NCI-H69 (cell line): ENCODE measurements around the gene PDCD11.

Experiments
- DNase-seq: peaks from one replicate; lab custom pipeline; 2025; lab: John Stamatoyannopoulos, UW

PDCD11 gene

GRCh38 chr10:103450201-103450695 is 53.8 kb downstream of the PDCD11 start:
- DNase-seq, result no peak

DNA sequence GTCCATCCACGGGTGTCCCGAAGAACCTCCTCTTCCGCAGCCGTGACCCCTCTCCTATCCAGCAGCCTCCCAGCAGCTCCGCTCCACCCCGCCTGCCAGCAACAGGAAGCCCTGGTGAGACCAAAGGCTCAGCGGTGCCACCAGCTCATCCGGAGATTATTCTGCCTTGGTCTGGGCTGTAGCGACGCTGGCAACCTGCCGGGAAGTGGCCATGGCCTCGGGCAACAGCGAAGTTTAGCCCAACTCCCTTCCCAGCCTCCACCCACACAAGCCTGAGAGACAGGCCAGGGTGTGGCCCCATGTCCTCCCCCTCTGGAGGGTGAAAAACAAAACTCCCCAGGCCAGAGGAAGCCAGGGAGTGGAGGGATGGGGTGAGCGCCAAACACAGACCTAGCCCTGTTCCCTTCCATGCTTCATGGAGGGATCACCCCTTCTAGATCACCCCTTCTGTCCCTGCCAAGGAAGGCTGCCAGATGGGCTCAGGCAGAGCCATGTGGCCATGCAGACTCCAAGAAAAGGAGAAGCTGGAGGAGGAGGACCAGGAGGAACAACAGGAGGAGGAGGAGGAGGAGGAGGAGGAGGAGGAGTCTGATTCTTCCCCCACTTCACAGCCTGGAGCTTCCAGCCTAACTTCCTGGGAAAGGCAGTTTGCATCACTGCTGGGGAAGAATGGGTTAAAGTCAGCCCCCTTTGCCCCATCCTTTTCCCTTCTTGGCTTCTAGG is 54.8 kb downstream of the PDCD11 start:
- DNase-seq, result peak; percentile 82

DNA sequence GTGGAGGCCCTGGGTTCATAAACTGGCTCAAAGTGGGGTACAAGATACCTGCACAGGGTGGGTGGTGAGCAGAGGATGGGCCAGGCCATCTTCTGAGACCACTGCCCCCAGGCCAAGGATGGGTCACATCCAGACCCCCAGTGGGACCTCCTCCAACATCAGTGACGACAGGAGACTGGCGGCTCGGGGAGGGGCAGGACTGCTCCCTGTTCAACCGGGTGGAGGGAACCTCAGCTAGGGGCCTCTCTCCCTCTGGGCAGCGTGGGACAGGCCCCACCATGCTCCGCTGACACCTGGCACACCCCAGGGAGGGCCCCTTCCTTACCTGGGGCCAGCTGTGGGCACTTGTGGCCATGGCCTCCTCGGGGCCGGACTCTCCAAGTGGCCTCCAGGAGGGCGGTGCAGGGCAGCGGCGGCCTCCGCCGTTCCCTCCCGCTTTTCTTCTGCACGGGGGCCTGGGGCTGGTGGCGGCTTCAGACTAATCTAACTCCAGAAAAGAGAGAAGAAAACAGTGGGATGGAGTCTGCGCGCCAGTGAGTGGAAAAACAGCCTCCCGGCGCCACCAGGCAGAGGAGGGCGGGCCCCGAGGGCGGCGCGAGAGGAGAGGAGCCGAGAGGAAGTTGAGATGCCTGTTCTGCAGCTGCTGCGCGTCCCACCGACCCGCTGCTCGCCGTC is 55.5 kb downstream of the PDCD11 start, which contains the start of gene CALHM2:
TSS of gene CALHM2 (minus strand) at position 540 of the 675 bp plus-strand sequence. CDS start 2,429 bp downstream, outside the sequence.
- peak; percentile 77 for DNase-seq

GRCh38 chr10:103452506-103453230 is 56.2 kb downstream of the PDCD11 start:
- no peak for DNase-seq

DNA sequence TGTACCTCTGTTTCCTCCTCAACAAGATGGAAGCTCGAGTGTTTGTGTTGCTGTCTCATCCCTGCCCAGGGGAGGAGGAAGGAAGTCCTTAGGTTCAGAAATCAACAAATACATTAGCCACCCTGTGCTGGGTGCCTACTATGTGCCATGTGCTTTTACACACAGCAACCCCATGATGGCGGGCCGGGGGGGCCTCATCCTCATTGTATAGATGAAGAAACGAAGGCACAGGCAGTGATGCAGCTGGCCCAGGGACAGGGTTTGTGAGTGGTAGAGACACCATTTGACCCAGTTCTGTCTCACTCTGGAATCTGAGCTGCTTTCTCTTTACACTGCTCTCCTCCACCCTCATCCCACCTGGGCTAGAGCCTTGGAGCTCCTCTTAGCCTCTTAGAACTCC is 57.6 kb downstream of the PDCD11 start:
- no peak for DNase-seq

GRCh38 chr10:103455235-103455634 is 58.8 kb downstream of the PDCD11 start:
- DNase-seq, result no peak

DNA sequence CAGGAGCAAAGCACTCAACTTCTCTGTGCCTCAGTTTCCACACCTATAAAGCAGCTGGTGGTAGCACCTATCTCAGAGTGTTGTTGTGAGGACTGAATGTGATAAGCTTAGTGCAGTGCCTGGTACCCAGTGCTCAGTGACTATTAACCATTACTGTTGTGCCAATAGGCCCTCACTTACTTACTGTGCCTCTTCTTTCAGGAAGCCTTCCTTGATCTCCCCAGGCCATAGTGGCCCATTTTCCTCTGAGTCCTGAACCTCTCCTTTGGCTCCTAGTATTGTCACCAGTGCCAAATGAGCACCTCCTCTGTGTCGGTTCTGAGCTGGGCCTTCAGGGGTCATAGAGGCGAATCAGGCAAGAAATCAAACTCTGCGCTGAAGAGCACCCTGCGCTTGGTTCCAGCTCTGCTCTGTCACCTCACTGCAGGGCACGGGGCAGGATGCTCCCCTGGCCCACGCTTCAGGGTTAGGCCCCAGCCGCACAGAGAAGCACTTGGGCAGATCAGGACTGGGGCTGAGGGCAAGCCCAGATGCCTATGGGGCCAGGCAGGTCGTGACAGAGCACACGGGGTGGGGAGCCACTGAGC is 59.7 kb downstream of the PDCD11 start:
- DNase-seq, result no peak

- no peak for DNase-seq
These were observed 60.8 kb downstream of the PDCD11 start for GRCh38 chr10:103457176-103457712.

DNA sequence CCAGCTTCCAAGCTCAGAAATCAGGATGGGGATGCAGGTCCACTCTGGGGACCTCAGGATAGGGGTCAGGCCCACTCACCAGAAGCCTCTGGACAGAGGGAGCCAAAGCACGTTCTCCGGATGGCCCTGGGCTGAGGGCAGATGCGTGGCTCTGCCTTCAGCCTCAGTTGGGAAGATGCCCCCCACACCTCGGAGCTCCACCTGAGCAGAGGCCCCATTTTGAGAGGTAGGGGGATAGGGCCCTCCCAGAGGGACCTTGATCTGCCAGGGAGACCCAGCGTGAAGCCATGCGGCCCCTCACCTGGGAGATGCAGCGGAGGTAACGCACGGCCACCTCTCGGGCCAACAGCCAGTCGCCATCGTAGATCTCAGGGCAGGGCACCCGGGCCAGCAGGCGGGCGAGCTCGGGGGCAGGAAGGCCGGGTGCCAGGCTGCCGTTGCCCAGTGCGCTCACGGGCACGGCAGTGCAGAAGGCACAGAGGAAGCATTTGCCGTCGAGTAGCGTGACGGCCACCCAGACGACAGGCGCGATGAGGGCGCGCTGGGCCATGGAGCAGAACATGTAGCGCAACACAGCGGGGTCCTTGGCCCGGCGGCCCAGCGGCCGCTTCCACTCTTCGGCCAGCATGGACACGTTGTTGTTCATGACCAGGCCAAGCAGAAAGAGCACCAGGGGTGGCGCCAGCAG is 61.6 kb downstream of the PDCD11 start:
- no peak for DNase-seq

DNA sequence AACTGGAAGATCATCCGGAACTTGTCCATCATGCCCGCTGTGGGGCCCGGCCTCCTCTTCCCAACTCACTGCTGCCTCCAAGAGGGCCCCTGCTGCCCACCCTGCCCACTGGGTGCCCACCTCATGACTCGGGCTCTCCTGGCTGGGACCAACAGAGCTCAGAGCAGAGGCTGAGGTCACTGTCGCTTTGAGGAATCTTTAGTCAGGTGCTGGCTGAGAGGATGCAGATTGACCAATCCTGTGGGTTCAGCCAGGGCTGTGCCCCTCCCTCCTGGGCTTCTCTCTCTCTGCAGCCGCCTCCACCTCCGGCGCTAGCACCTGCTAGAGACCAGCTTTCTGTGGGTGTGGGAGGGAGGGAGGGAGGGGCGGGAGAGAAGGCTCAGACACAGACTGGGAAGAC is 62.3 kb downstream of the PDCD11 start, which contains the start of gene CALHM1:
TSS of gene CALHM1 (minus strand) at position 181 of the 400 bp plus-strand sequence. CDS start at position 32, 149 bp downstream.
- DNase-seq, result peak; percentile 67

DNA sequence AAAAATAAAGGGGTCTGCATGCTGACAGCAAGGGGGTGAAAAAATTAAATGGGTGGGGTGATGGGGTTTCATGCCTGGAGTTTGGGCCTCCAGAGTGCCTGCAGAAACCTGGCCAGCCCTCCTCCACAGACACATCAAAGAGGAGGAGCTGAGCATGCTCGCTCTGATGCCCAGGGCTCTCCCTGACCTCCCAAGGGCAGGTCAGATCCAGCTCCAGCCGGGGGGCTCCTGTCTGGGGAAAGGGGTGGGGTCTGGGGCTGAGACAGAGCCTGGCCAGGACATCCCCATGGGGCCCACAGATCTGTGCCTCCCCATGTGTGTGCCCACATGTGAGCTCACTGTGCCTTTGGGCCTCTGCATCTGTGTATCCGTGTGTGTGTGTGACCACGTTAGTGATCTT is 63.2 kb downstream of the PDCD11 start:
- no peak for DNase-seq

DNA sequence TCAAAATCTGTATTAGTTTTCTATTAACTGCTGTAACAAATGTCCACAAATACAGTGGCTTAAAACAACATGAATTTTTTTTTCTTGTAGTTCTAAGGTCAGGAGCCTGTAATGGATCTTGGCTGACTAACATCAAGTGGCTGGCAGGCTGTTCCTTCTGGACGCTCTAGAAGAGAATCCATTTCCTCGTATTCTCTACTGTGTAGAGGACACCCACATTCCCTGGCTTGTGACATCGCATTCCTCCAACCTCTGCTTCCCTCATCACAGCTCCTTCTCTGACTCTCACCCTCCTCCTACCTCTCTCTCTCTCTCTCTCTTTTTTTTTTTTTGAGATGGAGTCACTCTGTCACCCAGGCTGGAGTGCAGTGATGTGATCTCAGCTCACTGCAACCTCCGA is 67.1 kb downstream of the PDCD11 start:
- no peak for DNase-seq

GRCh38 chr10:103465411-103466179 is 69.2 kb downstream of the PDCD11 start:
- no peak for DNase-seq

DNA sequence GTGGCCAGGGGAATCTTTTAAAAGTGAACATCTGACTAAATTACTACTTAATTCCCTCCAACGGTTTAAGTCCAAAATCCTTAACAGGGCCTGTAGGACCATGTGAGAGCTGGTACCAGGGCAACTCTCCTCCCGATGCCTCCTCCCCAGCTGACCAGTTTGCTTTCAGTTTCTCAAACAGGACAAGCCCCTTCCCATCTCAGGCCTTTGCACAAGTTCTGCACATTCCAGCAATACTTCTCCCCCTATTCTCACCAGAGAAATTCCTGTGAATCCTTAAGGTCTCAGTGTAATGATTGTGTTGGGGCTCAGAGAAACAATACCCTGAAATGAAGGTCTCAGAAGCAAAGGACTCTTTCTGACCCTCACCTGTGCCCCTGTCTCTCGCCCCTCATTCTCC is 70.3 kb downstream of the PDCD11 start:
- no peak for DNase-seq

GRCh38 chr10:103467406-103467805 is 71.0 kb downstream of the PDCD11 start:
- DNase-seq, result no peak

DNA sequence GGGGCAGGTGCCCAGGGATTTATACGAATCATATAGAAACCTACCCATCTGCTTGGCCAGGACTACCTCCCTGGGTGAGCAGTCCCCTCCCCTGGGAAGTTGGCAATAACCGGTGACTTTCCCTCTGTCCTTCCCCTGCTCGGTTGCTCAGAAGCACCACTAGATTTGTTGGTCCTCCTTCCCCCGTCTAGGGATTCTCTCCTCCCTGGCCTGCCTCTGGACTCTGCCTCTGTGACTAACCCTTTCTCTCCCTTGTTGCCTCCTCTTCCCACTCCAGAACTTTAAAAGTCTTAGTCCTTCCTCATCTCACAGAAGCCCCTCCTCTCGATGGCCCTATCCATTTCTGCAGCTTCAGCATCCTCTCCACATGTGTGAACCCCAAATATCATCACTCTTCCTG is 72.8 kb downstream of the PDCD11 start:
- no peak for DNase-seq

GRCh38 chr10:103470761-103471653 is 74.6 kb downstream of the PDCD11 start:
- no peak for DNase-seq

DNA sequence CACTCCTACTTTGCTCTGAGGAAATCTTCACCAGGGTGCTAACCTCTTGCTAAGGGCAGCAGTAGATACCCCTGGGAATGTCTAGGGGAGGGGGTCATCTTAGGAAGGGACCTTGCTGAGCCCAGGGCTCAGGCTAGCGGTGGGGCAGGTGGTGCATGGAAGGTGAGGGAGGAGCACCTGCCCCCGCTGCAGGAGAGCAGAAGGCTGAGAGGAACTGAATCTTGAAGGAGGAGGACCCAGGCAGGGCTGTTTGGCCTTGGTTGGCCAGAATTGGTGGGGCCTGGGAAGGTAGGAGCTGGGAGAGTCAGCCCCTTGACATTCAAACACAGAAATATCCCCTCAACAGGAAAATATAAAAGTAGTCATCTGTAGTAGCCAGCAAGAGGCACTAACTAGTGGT is 75.6 kb downstream of the PDCD11 start:
- DNase-seq, result no peak

GRCh38 chr10:103473261-103473671 is 76.8 kb downstream of the PDCD11 start:
- peak; percentile 75 for DNase-seq
